Stimulated activated CD8-positive, alpha-beta memory T cell treated with anti-CD3 and anti-CD28 coated beads, Interleukin-7, amount 100 ng/mL, for 48 hours (primary cell): ENCODE results near the gene THTPA.

ENCODE experiments used
- DNase-seq, 2 donors: peaks; one replicate each; pipeline ENCODE4 v3.0.0-alpha.2; 2020; ENCODE audit warnings: low read depth in 1 of 2; ENCODE audit errors: extremely low read depth in 1 of 2

The THTPA gene

GRCh38 chr14:23550131-23550811, 5.8 kb upstream of the THTPA start:
- DNase-seq = no peak

GRCh38 chr14:23550812-23551265, 5.2 kb upstream of the THTPA start:
- DNase-seq = no peak

- DNase-seq = peak; percentile 61 to 70
Observed at GRCh38 chr14:23551266-23552028, 4.6 kb upstream of the THTPA start, which contains the start of gene ZFHX2. ZFHX2 (minus strand) TSS chr14:23551765; CDS start chr14:23535325, 16,440 bp downstream.

GRCh38 chr14:23555533-23555881, 564 bp upstream of the THTPA start:
- DNase-seq = no peak

GRCh38 chr14:23556700-23557440, 799 bp downstream of the THTPA start:
- no peak for DNase-seq

- DNase-seq = no peak
Observed at GRCh38 chr14:23557521-23557920, 1.4 kb downstream of the THTPA start.

GRCh38 chr14:23557946-23558345, 1.9 kb downstream of the THTPA start:
- no peak for DNase-seq

GRCh38 chr14:23558346-23559009, 2.4 kb downstream of the THTPA start:
- DNase-seq = no peak

GRCh38 chr14:23559010-23559925, 3.2 kb downstream of the THTPA start:
- DNase-seq = peak in 1 of 2 donors; percentile 49

- no peak for DNase-seq
Observed at GRCh38 chr14:23559926-23560520, 4.0 kb downstream of the THTPA start.

GRCh38 chr14:23561259-23561658, 5.2 kb downstream of the THTPA start:
- DNase-seq = no peak

GRCh38 chr14:23561873-23562821, 6.1 kb downstream of the THTPA start:
- DNase-seq = no peak

- no peak for DNase-seq
Observed at GRCh38 chr14:23562822-23563472, 6.9 kb downstream of the THTPA start.

GRCh38 chr14:23563473-23564180, 7.6 kb downstream of the THTPA start:
- DNase-seq = no peak

- DNase-seq = no peak
Observed at GRCh38 chr14:23564181-23564812, 8.2 kb downstream of the THTPA start.

GRCh38 chr14:23564876-23565275, 8.8 kb downstream of the THTPA start:
- DNase-seq = no peak

GRCh38 chr14:23565626-23566025, 9.6 kb downstream of the THTPA start:
- DNase-seq = no peak
